WTC11 (cell line): ENCODE data around the gene CHN1. TPM values are rescaled to one million over a fixed set of nuclear protein-coding genes. Genes with fewer than 3 reads are reported as not detected.

Experiments
- ATAC-seq: fragments of 200-7000 bp; cut with Tn5 transposase; 2 replicates; pipeline ENCODE4 v1.10.0; 2021; ENCODE audit warnings: mild to moderate bottlenecking, moderate library complexity
- CTCF ChIA-PET: fragments of 300-600 bp; sonication (Branson Sonifier 250); formaldehyde crosslinking; loops from one replicate; lab custom pipeline; 2021; ENCODE audit warnings: antibody characterized with exemption; lab: Charles Lee
- POLR2A ChIA-PET: fragments of 350-600 bp; sonication (Branson Sonifier 250); formaldehyde crosslinking; loops from one replicate; lab custom pipeline; 2021; ENCODE audit warnings: antibody characterized with exemption; lab: Charles Lee
- DNase-seq: peaks from one replicate; pipeline ENCODE4 v3.0.0; 2021; ENCODE audit warnings: low spot score
- H3K27ac Mint-ChIP-seq: 2 replicates; pipeline ENCODE4 v1.8.0; 2021; ENCODE audit warnings: mixed read lengths
- H3K27me3 Mint-ChIP-seq: 2 replicates; pipeline ENCODE4 v1.8.0; 2021; ENCODE audit warnings: low read depth, mild to moderate bottlenecking, moderate library complexity, mixed read lengths
- H3K36me3 Mint-ChIP-seq: 2 replicates; pipeline ENCODE4 v1.8.0; 2021; ENCODE audit warnings: mixed read lengths
- H3K4me1 Mint-ChIP-seq: 2 replicates; pipeline ENCODE4 v1.8.0; 2022; ENCODE audit warnings: mixed read lengths
- H3K4me3 Mint-ChIP-seq: 2 replicates; pipeline ENCODE4 v1.8.0; 2021; ENCODE audit warnings: mild to moderate bottlenecking, moderate library complexity, mixed read lengths
- H3K9me3 Mint-ChIP-seq: 2 replicates; pipeline ENCODE4 v1.8.0; 2021; ENCODE audit warnings: mixed read lengths
- ARID4B ChIP-seq: sonication (generic); formaldehyde crosslinking; IDR thresholded peaks from 2 replicates; pipeline ENCODE4 v1.8.0; 2023; ENCODE audit warnings: missing genetic modification reagents, mild to moderate bottlenecking, borderline replicate concordance
- CBFB ChIP-seq: sonication (generic); formaldehyde crosslinking; IDR thresholded peaks from 2 replicates; pipeline ENCODE4 v1.8.1; 2022; ENCODE audit warnings: mild to moderate bottlenecking, low read depth, missing genetic modification reagents
- EMX1 ChIP-seq: fragments of 250-450 bp; sonication (Bioruptor Pico); IDR thresholded peaks from 2 replicates; pipeline ENCODE4 v1.8.0; 2021; ENCODE audit warnings: mild to moderate bottlenecking
- MLX ChIP-seq: sonication (generic); formaldehyde crosslinking; IDR thresholded peaks from 2 replicates; pipeline ENCODE4 v1.8.1; 2023; ENCODE audit warnings: mild to moderate bottlenecking, missing genetic modification reagents, moderate library complexity
- MYBL2 ChIP-seq: sonication (generic); formaldehyde crosslinking; IDR thresholded peaks from 2 replicates; pipeline ENCODE4 v1.8.1; 2023; ENCODE audit warnings: mild to moderate bottlenecking, moderate library complexity, missing genetic modification reagents
- SP1 ChIP-seq: sonication (generic); formaldehyde crosslinking; conservative IDR thresholded peaks from 2 replicates; pipeline ENCODE4 v1.8.1; 2022; ENCODE audit warnings: missing genetic modification reagents
- ZNF121 ChIP-seq: sonication (generic); formaldehyde crosslinking; IDR thresholded peaks from 2 replicates; pipeline ENCODE4 v1.8.0; 2023; ENCODE audit warnings: missing genetic modification reagents
- ZNF416 ChIP-seq: fragments of 250-450 bp; sonication (Bioruptor Pico); IDR thresholded peaks from 2 replicates; pipeline ENCODE4 v1.9.0; 2021; ENCODE audit warnings: mild to moderate bottlenecking, inconsistent platforms
- ZNF423 ChIP-seq: fragments of 250-450 bp; sonication (Bioruptor Pico); IDR thresholded peaks from 2 replicates; pipeline ENCODE4 v2.1.2; 2022; ENCODE audit warnings: mild to moderate bottlenecking, moderate library complexity
- ZNF532 ChIP-seq: fragments of 250-450 bp; sonication (Bioruptor Pico); IDR thresholded peaks from 2 replicates; pipeline ENCODE4 v1.9.0; 2021; ENCODE audit warnings: mild to moderate bottlenecking, borderline replicate concordance
- ZSCAN18 ChIP-seq: fragments of 250-450 bp; sonication (Bioruptor Pico); IDR thresholded peaks from 2 replicates; pipeline ENCODE4 v2.1.2; 2022; ENCODE audit warnings: mild to moderate bottlenecking, moderate library complexity
- total RNA-seq: library from RNA; stranded (reverse); gene quantifications from 3 replicates; pipeline ENCODE4 v1.2.3, GENCODE V29; 2021

CHN1 gene
- total RNA-seq, 1 experiment from 2014 or later: 30.0 TPM

GRCh38 chr2:174788291-174788929, 216.8 kb downstream of the CHN1 start:
- TF ChIP-seq ZSCAN18 (CRISPR knock-in tag) (0 out of 2 replicates have a peak, but pooled peaks have one; percentile 20), EMX1 (CRISPR knock-in tag) (0 out of 2 replicates have a peak, but pooled peaks have one; percentile 41), MYBL2 (CRISPR knock-in tag) (no peak), ZNF416 (no peak), SP1 (CRISPR knock-in tag) (peak; percentile 48; the same call in 1 of the 2 replicates), CBFB (CRISPR knock-in tag) (no peak), ZNF121 (peak; percentile 64; the same call in 1 of the 2 replicates), ZNF532 (CRISPR knock-in tag) (no peak), ARID4B (no peak)
- DNase-seq (peak; percentile 66), ATAC-seq (peak; percentile 42)
- ChIA-PET POLR2A (interaction anchor here (1.3 kb wide), 1 partner anchor 10 kb away, joined by 3 read pairs; no protein-coding TSS in a partner anchor), CTCF (interaction anchor here (0.8 to 5.1 kb wide), 10 partner anchors 10 to 202 kb away, joined by 3 to 45 read pairs (median 4); no protein-coding TSS in a partner anchor)
- Mint-ChIP-seq H3K9me3 (0 out of 2 replicates have a peak, but pooled peaks cover 3% of the 10 kb centered on the region), H3K4me3 (no peak overlapping the region), H3K27me3 (no peaks in the 10 kb centered on the region), H3K4me1 (peaks cover 76% of the 10 kb centered on the region), H3K27ac (peak overlapping the region; percentile 97), H3K36me3 (peaks cover 5% of the 10 kb centered on the region; the same call in 1 of the 2 replicates)

- peak; percentile 68 for DNase-seq
Measured at GRCh38 chr2:174787487-174788205, 217.5 kb downstream of the CHN1 start.

More at GRCh38 chr2:174787487-174788205, 217.5 kb downstream of the CHN1 start:
- ChIA-PET CTCF (interaction anchor here (0.6 to 5.1 kb wide), 8 partner anchors 12 to 344 kb away, joined by 3 to 45 read pairs (median 4); no protein-coding TSS in a partner anchor), POLR2A (interaction anchor here (0.5 to 1.3 kb wide), 3 partner anchors 11 to 37 kb away, joined by 3 read pairs; no protein-coding TSS in a partner anchor)
- H3K9me3 Mint-ChIP-seq: 0 out of 2 replicates have a peak, but pooled peaks cover 3% of the 10 kb centered on the region
- H3K4me1 Mint-ChIP-seq: peaks cover 69% of the 10 kb centered on the region
- H3K27me3 Mint-ChIP-seq: no peaks in the 10 kb centered on the region
- peak overlapping the region; percentile 18; the same call in 1 of the 2 replicates for H3K4me3 Mint-ChIP-seq
- peak; percentile 76 for ATAC-seq
- no peak for TF ChIP-seq MLX (CRISPR knock-in tag)
- peak; percentile 84 for TF ChIP-seq ZNF423 (CRISPR knock-in tag)
- H3K36me3 Mint-ChIP-seq: peaks cover 5% of the 10 kb centered on the region; the same call in 1 of the 2 replicates
- peak overlapping the region; percentile 97 for H3K27ac Mint-ChIP-seq
